K562 (cell line): ENCODE measurements around the gene CRYBG3. TPM values are rescaled to one million over a fixed set of nuclear protein-coding genes. Genes with fewer than 3 reads are reported as not detected.

Experiments
- CBFA2T2 ChIP-seq: fragments of 450-650 bp; conservative IDR thresholded peaks from 2 replicates; pipeline ENCODE4 v1.6.1; 2017; ENCODE audit warnings: mild to moderate bottlenecking
- CCNT2 ChIP-seq: IDR thresholded peaks from 2 replicates; pipeline ENCODE4 v1.6.1; 2011; ENCODE audit warnings: borderline replicate concordance, low read depth, mild to moderate bottlenecking, moderate library complexity, mixed read lengths, low read length; ENCODE audit not compliant: insufficient read length; ENCODE audit errors: extremely low read depth
- DLX4 ChIP-seq: fragments of 250-450 bp; sonication (Bioruptor Pico); IDR thresholded peaks from 2 replicates; pipeline ENCODE4 v1.6.1; 2021; ENCODE audit warnings: mild to moderate bottlenecking
- DNMT1 ChIP-seq: fragments of 450-650 bp; IDR thresholded peaks from 2 replicates; pipeline ENCODE4 v1.6.1; 2016; ENCODE audit warnings: antibody characterized with exemption, mild to moderate bottlenecking
- EP300 ChIP-seq: IDR thresholded peaks from 2 replicates; pipeline ENCODE4 v1.6.1; 2012; ENCODE audit warnings: low read length, improper control_type of control experiment
- GATAD2A ChIP-seq: fragments of 450-650 bp; IDR thresholded peaks from 2 replicates; pipeline ENCODE4 v1.6.1; 2017
- JUNB ChIP-seq: fragments of 450-650 bp; formaldehyde crosslinking; conservative IDR thresholded peaks from 2 replicates; pipeline ENCODE4 v1.4.0; 2020; ENCODE audit warnings: mild to moderate bottlenecking
- KLF16 ChIP-seq: IDR thresholded peaks from 2 replicates; pipeline ENCODE4 v1.6.1; 2016; ENCODE audit warnings: antibody characterized with exemption
- MNT ChIP-seq, 2 experiments: fragments of 450-650 bp; conservative IDR thresholded peaks; 2 replicates each; pipeline ENCODE4 v1.6.1; 2017; ENCODE audit warnings: mild to moderate bottlenecking in 2 of 2, moderate library complexity in 2 of 2
- MYBL2 ChIP-seq, 2 experiments: fragments of 450-650 bp in 1 of 2; sonication (generic) in 1 of 2; formaldehyde crosslinking in 1 of 2; IDR thresholded peaks; 2 replicates each; pipeline versions ENCODE4 v1.6.1 to v1.8.1; 2017 to 2022; ENCODE audit warnings: borderline replicate concordance in 1 of 2, inconsistent platforms in 1 of 2, low read depth in 1 of 2, mild to moderate bottlenecking in 1 of 2, missing genetic modification reagents in 1 of 2, moderate library complexity in 1 of 2
- NKRF ChIP-seq: fragments of 450-650 bp; IDR thresholded peaks from 2 replicates; pipeline ENCODE4 v1.6.1; 2016; ENCODE audit warnings: borderline replicate concordance
- RHOXF2B ChIP-seq: fragments of 250-450 bp; sonication (Bioruptor Pico); conservative IDR thresholded peaks from 2 replicates; pipeline ENCODE4 v1.5.1; 2021
- RUNX1 ChIP-seq: sonication (generic); IDR thresholded peaks from 2 replicates; pipeline ENCODE4 v1.6.1; 2016; ENCODE audit warnings: antibody characterized with exemption, low read depth
- SAFB2 ChIP-seq: fragments of 200-400 bp; formaldehyde crosslinking; IDR thresholded peaks from 2 replicates; pipeline ENCODE4 v1.6.1; 2018; ENCODE audit warnings: borderline replicate concordance, low read length, low read depth, moderate library complexity; ENCODE audit not compliant: severe bottlenecking
- SPI1 ChIP-seq: IDR thresholded peaks from 2 replicates; pipeline ENCODE4 v1.6.1; 2011; ENCODE audit warnings: low read depth, low read length, control low read depth, borderline replicate concordance
- SRF ChIP-seq, 2 experiments: fragments of 250-450, 450-650 bp in 1 of 2; sonication (Bioruptor Pico) in 1 of 2; sonication (generic) in 1 of 2; formaldehyde crosslinking; IDR thresholded peaks; 2 replicates each; pipeline versions ENCODE4 v1.5.0 to v1.5.1; 2020 to 2022; ENCODE audit warnings: mild to moderate bottlenecking in 1 of 2, missing genetic modification reagents in 1 of 2
- STAT5A ChIP-seq: IDR thresholded peaks from 2 replicates; pipeline ENCODE4 v1.6.1; 2012; ENCODE audit warnings: low read length, inconsistent platforms, borderline replicate concordance
- TAF9B ChIP-seq: fragments of 450-650 bp; IDR thresholded peaks from 2 replicates; pipeline ENCODE4 v1.6.1; 2018; ENCODE audit warnings: mild to moderate bottlenecking; ENCODE audit not compliant: partially characterized antibody
- TFAM ChIP-seq: fragments of 250-450 bp; sonication (Bioruptor Pico); conservative IDR thresholded peaks from 2 replicates; pipeline ENCODE4 v1.5.0; 2021; ENCODE audit warnings: mild to moderate bottlenecking, moderate library complexity
- U2AF1 ChIP-seq: fragments of 200-400 bp; formaldehyde crosslinking; optimal IDR thresholded peaks from 2 replicates; pipeline ENCODE3; 2017; ENCODE audit warnings: mild to moderate bottlenecking, low read depth, low read length, moderate library complexity
- USF2 ChIP-seq: sonication (generic); formaldehyde crosslinking; IDR thresholded peaks from 2 replicates; pipeline ENCODE4 v1.5.0; 2020; ENCODE audit warnings: missing genetic modification reagents
- ZNF174 ChIP-seq: fragments of 250-450 bp; sonication (Bioruptor Pico); IDR thresholded peaks from 2 replicates; pipeline ENCODE4 v1.4.0; 2020; ENCODE audit warnings: mild to moderate bottlenecking
- ZNF436 ChIP-seq: fragments of 250-450, 450-650 bp; sonication (Bioruptor Pico); formaldehyde crosslinking; IDR thresholded peaks from 2 replicates; pipeline ENCODE4 v1.7.0; 2020; ENCODE audit warnings: mild to moderate bottlenecking
- ZNF445 ChIP-seq: fragments of 250-450 bp; sonication (Bioruptor Pico); IDR thresholded peaks from 2 replicates; pipeline ENCODE4 v1.4.0; 2020; ENCODE audit warnings: low read depth, mild to moderate bottlenecking, moderate library complexity
- ZNF511 ChIP-seq: sonication (generic); formaldehyde crosslinking; IDR thresholded peaks from 2 replicates; pipeline ENCODE4 v1.8.0; 2022; ENCODE audit warnings: mild to moderate bottlenecking, missing genetic modification reagents
- polyA plus RNA-seq, 8 experiments: library from polyadenylated mRNA; depleted of rRNA in 4 of 8; stranded (reverse) in 5 of 8; unstranded in 3 of 8; fragments of >200 nt; fragmentation: Nextera tagmentation in 2 of 8; fragmentation: Illumina TruSeq in 1 of 8; extraction: Ambion mirVana in 2 of 8; extraction: Trizol in 1 of 8; gene quantifications; 2 replicates each; pipeline versions ENCODE4 v1.2.1 to v1.2.3, GENCODE V29; 2011 to 2014; ENCODE audit warnings: inconsistent platforms in 1 of 8, missing spikeins in 1 of 8
- total RNA-seq, 7 experiments: library from RNA; depleted of rRNA in 6 of 7; stranded (reverse); fragments of >200 nt in 6 of 7; fragmentation: Illumina TruSeq in 2 of 7; extraction: Trizol in 2 of 7; gene quantifications; 2 replicates each; pipeline versions ENCODE4 v1.2.1 to v1.2.3, GENCODE V29; 2011 to 2021; ENCODE audit warnings: low replicate concordance in 1 of 7

CRYBG3 gene
- total and polyA plus RNA-seq, 9 of the 15 experiments (the other 6 are each of a cell fraction or from before 2014, with no cell fraction given): 0.08 to 0.72 (median 0.18) TPM

GRCh38 chr3:97910931-97911351, 89.1 kb downstream of the CRYBG3 start (continued):
- TF ChIP-seq NKRF (no peak), CCNT2 (peak; percentile 28), RUNX1 (no peak), U2AF1 (no peak), SRF (CRISPR knock-in tag; IDR thresholded peaks at IDR 0.05) (no peak), ZNF511 (CRISPR knock-in tag) (no peak), DLX4 (CRISPR knock-in tag) (no peak), JUNB (CRISPR knock-in tag) (no peak), CBFA2T2 (peak; percentile 78), STAT5A (peak; percentile 73), TAF9B (no peak), TFAM (CRISPR knock-in tag) (no peak), MYBL2 (IDR thresholded peaks at IDR 0.05; ENCODE audit: low read depth) (no peak), MYBL2 (CRISPR knock-in tag; IDR thresholded peaks at IDR 0.05; ENCODE audit: borderline replicate concordance) (no peak), SAFB2 (no peak), ZNF174 (CRISPR knock-in tag) (no peak), MNT (conservative IDR thresholded peaks at IDR 0.05) (peak in 1 of 2 experiments; percentile 56; a peak in 2 of 4 replicates), KLF16 (peak; percentile 66; the same call in 1 of the 2 replicates), EP300 (peak; percentile 55; the same call in 1 of the 2 replicates), SPI1 (peak; percentile 54; the same call in 1 of the 2 replicates), GATAD2A (no peak), ZNF445 (CRISPR knock-in tag) (no peak), DNMT1 (no peak), RHOXF2B (CRISPR knock-in tag) (no peak), ZNF436 (CRISPR knock-in tag) (no peak), USF2 (no peak)
